ENCODE data around the gene NEK8.
"Not testable (repeated sequence)": the region's sequence is repeated elsewhere in the genome, so short reads cannot be mapped to it uniquely, and the experiment has no call there.

Gene NEK8

DNA sequence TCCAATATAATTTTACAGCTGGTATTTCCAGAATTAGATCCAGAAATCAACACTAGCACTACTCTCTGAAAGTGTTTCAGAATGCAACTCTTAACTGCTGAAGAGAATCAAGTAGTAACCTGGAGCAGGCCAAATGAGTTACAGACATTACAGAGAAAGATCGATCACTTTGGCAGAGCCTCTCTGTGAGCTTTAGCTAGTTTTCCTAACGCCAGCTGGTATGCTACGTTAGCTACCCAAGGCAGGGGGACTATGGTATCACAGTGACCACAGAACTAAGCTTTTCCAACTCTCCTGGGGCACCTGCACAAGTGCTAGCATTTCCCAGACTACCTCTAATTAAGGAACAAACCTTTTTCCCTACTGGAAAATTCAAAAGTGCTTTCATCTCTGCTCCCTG lies 45.6 kb downstream of the NEK8 start:
- no peak for DNase-seq

DNA sequence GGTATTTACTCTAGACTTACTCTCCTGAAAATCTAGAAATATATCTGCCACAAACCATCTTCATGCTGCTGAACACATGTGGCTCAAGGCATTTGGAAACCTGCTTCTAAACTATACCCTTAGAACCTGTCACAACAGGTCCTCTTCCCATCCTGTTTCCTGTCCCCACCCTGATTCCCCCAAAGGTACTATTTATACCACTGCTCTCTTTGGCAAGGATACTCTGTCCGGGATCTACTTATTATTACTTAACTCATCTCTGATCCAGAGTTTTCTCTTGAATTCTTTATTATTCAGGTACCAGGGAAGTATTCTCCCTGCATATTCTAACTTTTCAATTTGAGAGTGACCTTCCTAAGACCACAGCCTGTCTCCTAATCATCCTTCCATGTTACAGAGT lies 48.6 kb downstream of the NEK8 start:
- DNase-seq = no peak

GRCh38 chr17:28779601-28780000 lies 51.0 kb downstream of the NEK8 start:
- not testable (repeated sequence) for DNase-seq

DNA sequence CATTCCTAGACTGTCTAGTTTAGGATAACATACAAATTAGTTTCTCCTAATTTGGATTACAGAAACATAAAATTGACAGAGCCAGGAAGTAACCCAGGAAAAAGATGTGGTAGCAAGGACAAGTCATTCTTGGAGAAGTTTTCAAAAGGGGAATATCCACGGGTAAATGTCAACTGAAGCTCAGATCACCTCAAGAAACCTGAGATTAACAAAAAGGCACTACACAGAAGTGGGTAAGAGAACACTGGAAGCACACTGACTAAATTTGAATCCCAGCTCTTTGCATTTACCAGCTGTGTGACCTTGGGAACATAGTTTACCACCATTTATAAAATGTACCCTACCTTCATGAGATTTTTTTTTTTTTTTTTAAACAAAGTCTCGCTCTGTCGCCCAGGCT lies 54.6 kb downstream of the NEK8 start:
- no peak for DNase-seq

DNA sequence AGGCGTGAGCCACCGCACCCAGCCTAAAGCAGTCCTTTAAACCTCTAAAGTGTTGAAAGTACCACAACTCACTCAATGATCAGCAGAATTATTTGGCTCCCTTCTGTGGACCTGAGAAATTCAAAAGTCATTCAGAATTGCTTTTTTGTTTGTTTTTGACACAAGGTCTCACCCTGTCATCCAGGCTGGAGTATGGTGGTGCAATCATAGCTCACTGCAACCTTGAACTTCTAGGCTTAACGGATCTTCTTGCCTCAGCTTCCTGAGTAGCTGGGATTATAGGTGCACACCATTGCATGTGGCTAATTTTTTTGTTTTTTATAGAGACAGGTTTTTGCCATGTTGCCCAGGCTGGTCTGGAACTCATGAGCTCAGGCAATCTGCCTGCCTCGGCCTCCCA lies 59.5 kb downstream of the NEK8 start:
- DNase-seq = no peak
